ENCODE measurements around the gene RPS6KA1.

- TF ChIP-seq CTCF (conservative IDR thresholded peaks at IDR 0.05) (no peak), EZH2 (IDR thresholded peaks at IDR 0.05; ENCODE audit: low read depth) (no peak)
Measured at GRCh38 chr1:26581287-26581651, 51.7 kb downstream of the RPS6KA1 start.
